ENCODE results near the gene SPEN. TPM values are rescaled to one million over a fixed set of nuclear protein-coding genes. Genes with fewer than 3 reads are reported as not detected.
A peak's percentile ranks its signal among the peaks of the same experiment; 100 is the strongest.

Gene SPEN
- total RNA-seq, 5 donors from 2014 or later (not counting 1 experiment from before 2014, with no cell fraction given) = 69.9 to 81.1 (median 72.1) TPM

DNA sequence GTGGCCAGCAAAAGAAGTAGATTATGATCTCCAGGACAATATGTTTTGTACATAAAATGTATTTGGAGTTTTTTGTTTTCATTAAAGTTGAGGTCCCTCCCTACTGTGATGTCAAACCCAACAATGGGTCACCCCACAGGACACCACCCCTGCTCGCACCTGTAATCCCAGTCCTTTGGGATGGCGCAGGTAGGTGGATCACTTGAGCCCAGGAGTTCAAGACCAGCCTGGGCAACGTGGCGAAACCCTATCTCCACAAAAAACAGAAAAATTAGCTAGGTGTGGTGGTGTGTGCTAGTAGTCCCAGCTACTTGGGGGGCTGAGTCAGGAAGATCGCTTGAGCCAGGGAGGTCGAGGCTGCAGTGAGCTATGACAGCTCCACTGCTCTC lies 119.4 kb downstream of the SPEN start:
- peak overlapping the region in 2 of 3 donors; percentile 17 to 68 for H3K4me3 Mint-ChIP-seq
- H3K36me3 Mint-ChIP-seq = peaks cover 28% of the 10 kb centered on the region
- DNase-seq (no peak), ATAC-seq (replicated peaks in 1 of 4) (no peak)
- peaks cover 6 to 27% of the 10 kb centered on the region in 2 donors for H3K36me3 ChIP-seq (ENCODE audit: control insufficient read depth in 2 of 2, extremely low read depth in 1 of 2, insufficient read depth in 1 of 2, low read length in 1 of 2)
- H3K4me3 ChIP-seq (ENCODE audit: control insufficient read depth in 1 of 2, extremely low read depth in 1 of 2, low read length in 1 of 2) = no peak overlapping the region
- H3K27me3 Mint-ChIP-seq = no peaks in the 10 kb centered on the region
- H3K9me3 Mint-ChIP-seq = no peaks in the 10 kb centered on the region
- no peaks in the 10 kb centered on the region for H3K9me3 ChIP-seq
- ChIA-PET CTCF (no interaction called here), POLR2A (no interaction called here)
- H3K27ac ChIP-seq (ENCODE audit: low read length) = no peak overlapping the region
- H3K27me3 ChIP-seq (replicated peaks in 1 of 2; ENCODE audit: control insufficient read depth in 2 of 2, extremely low read depth in 1 of 2, insufficient read depth in 2 of 2, low read length in 1 of 2) = no peaks in the 10 kb centered on the region
- WGBS (ENCODE audit: insufficient coverage) = no CpG with 5 or more reads among the region's 6 CpGs
- H3K4me1 Mint-ChIP-seq = peaks cover 56 to 68% (median 66%) of the 10 kb centered on the region in 3 donors
- H3K27ac Mint-ChIP-seq = peak overlapping the region; percentile 19 to 55
- H3K4me1 ChIP-seq (ENCODE audit: control insufficient read depth in 1 of 2, extremely low read depth in 1 of 2, insufficient read depth in 2 of 2, low read length in 2 of 2) = peaks cover 0 to 42% of the 10 kb centered on the region in 2 experiments

DNA sequence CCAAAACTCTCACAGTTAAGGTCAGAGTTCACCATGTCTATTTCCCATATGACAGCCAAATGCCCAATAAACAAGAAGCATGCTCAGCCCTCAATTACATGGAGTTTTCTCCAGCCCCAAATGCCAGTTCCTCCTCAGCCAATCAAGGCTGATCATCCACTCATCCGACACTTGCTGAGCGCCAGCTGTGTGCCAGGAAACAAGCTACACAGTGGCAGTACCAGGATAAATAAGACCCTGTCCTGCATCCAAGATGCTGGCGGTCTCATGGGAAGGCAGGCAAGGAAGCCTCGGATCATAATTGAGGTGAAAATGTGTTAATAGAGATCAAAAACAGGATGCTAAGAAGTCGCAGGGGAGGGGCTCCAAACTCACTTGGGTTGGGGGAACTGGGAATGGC lies 120.7 kb downstream of the SPEN start:
- Mint-ChIP-seq H3K4me3 (no peak overlapping the region), H3K27me3 (no peaks in the 10 kb centered on the region), H3K4me1 (peaks cover 67 to 75% (median 72%) of the 10 kb centered on the region in 3 donors), H3K9me3 (no peaks in the 10 kb centered on the region), H3K27ac (no peak overlapping the region), H3K36me3 (peaks cover 39% of the 10 kb centered on the region)
- Histone ChIP-seq H3K36me3 (ENCODE audit: control insufficient read depth in 2 of 2, extremely low read depth in 1 of 2, insufficient read depth in 1 of 2, low read length in 1 of 2) (peaks cover 9 to 37% of the 10 kb centered on the region in 2 donors), H3K27me3 (replicated peaks in 1 of 2; ENCODE audit: control insufficient read depth in 2 of 2, extremely low read depth in 1 of 2, insufficient read depth in 2 of 2, low read length in 1 of 2) (no peaks in the 10 kb centered on the region), H3K27ac (ENCODE audit: low read length) (no peak overlapping the region), H3K9me3 (no peaks in the 10 kb centered on the region), H3K4me3 (ENCODE audit: control insufficient read depth in 1 of 2, extremely low read depth in 1 of 2, low read length in 1 of 2) (no peak overlapping the region), H3K4me1 (ENCODE audit: control insufficient read depth in 1 of 2, extremely low read depth in 1 of 2, insufficient read depth in 2 of 2, low read length in 2 of 2) (peaks cover 0 to 43% of the 10 kb centered on the region in 2 experiments)
- ATAC-seq (replicated peaks in 1 of 4) (no peak), DNase-seq (no peak)
- CTCF ChIA-PET = interaction anchor here in 1 of 2 donors (0.9 kb wide), 1 partner anchor 17 kb away, joined by 3 read pairs; no protein-coding TSS in a partner anchor
- POLR2A ChIA-PET = no interaction called here
- WGBS (ENCODE audit: insufficient coverage) = 100% methylated on average over 4 of the region's 5 CpGs

DNA sequence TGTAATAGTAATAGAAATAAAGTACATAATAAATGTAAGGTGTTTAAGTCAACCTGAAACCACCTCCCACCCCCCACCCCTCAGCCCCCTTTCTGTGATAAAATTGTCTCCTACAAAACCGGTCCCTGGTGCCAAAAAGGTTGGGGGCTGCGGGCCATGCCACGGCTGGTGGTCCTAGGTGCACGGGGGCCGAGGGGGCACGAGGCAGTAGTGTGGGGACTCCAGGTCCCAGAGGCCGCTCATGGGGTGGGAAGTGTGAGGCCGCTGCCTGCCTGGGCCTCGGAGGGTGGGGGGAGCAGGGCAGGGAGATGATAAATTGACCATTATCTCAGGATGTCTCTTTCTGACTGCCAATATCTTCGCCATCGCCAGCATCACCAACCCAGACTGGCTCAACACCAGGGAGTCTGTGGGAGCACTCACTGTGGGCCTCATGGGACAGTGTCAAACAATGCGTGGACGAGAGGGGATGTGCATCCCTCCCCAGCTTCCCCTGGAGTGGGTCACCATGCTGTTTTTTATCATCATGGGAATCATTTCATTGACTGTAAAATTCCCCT lies 121.9 kb downstream of the SPEN start:
- WGBS (ENCODE audit: insufficient coverage) = 97% methylated on average over 12 of the region's 13 CpGs
- no peaks in the 10 kb centered on the region for H3K9me3 ChIP-seq
- ChIA-PET POLR2A (interaction anchor here in 1 of 2 donors (0.7 kb wide), 1 partner anchor 12 kb away, joined by 3 read pairs; no protein-coding TSS in a partner anchor), CTCF (no interaction called here)
- H3K4me3 ChIP-seq (ENCODE audit: control insufficient read depth in 1 of 2, extremely low read depth in 1 of 2, low read length in 1 of 2) = no peak overlapping the region
- Mint-ChIP-seq H3K4me1 (peaks cover 62 to 71% (median 69%) of the 10 kb centered on the region in 3 donors), H3K36me3 (peaks cover 41% of the 10 kb centered on the region), H3K27me3 (no peaks in the 10 kb centered on the region), H3K9me3 (no peaks in the 10 kb centered on the region), H3K4me3 (no peak overlapping the region), H3K27ac (no peak overlapping the region)
- DNase-seq = no peak
- H3K36me3 ChIP-seq (ENCODE audit: control insufficient read depth in 2 of 2, extremely low read depth in 1 of 2, insufficient read depth in 1 of 2, low read length in 1 of 2) = peaks cover 9 to 37% of the 10 kb centered on the region in 2 donors
- ATAC-seq (replicated peaks in 1 of 4) = no peak
- H3K27me3 ChIP-seq (replicated peaks in 1 of 2; ENCODE audit: control insufficient read depth in 2 of 2, extremely low read depth in 1 of 2, insufficient read depth in 2 of 2, low read length in 1 of 2) = no peaks in the 10 kb centered on the region
- no peak overlapping the region for H3K27ac ChIP-seq (ENCODE audit: low read length)
- H3K4me1 ChIP-seq (ENCODE audit: control insufficient read depth in 1 of 2, extremely low read depth in 1 of 2, insufficient read depth in 2 of 2, low read length in 2 of 2) = peaks cover 0 to 42% of the 10 kb centered on the region in 2 experiments

DNA sequence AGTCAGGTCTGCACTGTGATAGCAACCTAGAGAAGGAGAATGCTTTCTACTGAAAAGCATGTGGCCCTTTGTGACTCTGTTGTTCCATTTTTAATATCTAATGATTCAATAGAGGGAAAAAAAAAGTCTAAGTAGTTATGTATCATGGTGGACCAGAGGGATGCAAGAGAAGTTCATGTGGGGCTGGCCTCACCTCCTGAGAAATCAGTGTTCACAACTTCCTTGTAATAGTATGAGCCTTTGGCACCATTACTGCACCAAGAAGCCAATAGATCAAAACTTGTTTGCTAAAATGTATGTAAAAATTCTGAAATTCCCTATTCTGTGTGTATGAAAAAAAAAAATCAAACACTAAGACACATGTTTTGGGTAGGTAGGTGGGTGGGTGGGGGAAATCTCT lies 123.4 kb downstream of the SPEN start:
- no peak for ATAC-seq (replicated peaks in 1 of 4)
- Mint-ChIP-seq H3K27ac (no peak overlapping the region), H3K27me3 (no peaks in the 10 kb centered on the region), H3K4me3 (no peak overlapping the region), H3K9me3 (no peaks in the 10 kb centered on the region), H3K36me3 (peaks cover 41% of the 10 kb centered on the region), H3K4me1 (peaks cover 58 to 68% (median 66%) of the 10 kb centered on the region in 3 donors)
- H3K27me3 ChIP-seq (replicated peaks in 1 of 2; ENCODE audit: control insufficient read depth in 2 of 2, extremely low read depth in 1 of 2, insufficient read depth in 2 of 2, low read length in 1 of 2) = no peaks in the 10 kb centered on the region
- ChIA-PET CTCF (no interaction called here), POLR2A (no interaction called here)
- H3K9me3 ChIP-seq = no peaks in the 10 kb centered on the region
- peaks cover 9 to 37% of the 10 kb centered on the region in 2 donors for H3K36me3 ChIP-seq (ENCODE audit: control insufficient read depth in 2 of 2, extremely low read depth in 1 of 2, insufficient read depth in 1 of 2, low read length in 1 of 2)
- peaks cover 5 to 41% of the 10 kb centered on the region in 2 experiments for H3K4me1 ChIP-seq (ENCODE audit: control insufficient read depth in 1 of 2, extremely low read depth in 1 of 2, insufficient read depth in 2 of 2, low read length in 2 of 2)
- DNase-seq = no peak
- no peak overlapping the region for H3K27ac ChIP-seq (ENCODE audit: low read length)
- H3K4me3 ChIP-seq (ENCODE audit: control insufficient read depth in 1 of 2, extremely low read depth in 1 of 2, low read length in 1 of 2) = no peak overlapping the region

DNA sequence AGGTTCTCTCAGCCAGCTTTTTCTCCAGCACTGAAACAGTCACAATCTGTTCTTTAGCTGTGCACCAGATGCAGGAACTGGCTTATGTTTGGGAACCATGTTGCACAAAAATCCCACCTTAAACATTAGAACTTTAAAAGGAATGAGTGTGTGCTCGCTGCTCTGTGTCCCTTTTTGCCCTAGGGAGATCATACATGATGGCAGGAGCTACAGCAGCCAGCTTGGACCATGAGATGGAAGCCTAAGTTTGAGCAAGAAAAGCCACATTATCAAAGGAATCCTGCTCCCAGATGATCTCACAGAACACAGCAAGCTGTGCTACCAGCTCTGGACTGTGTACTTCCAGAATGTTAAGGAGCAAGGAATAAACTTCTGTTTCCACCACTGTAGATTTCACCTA lies 124.9 kb downstream of the SPEN start:
- Mint-ChIP-seq H3K27me3 (no peaks in the 10 kb centered on the region), H3K27ac (no peak overlapping the region), H3K36me3 (peaks cover 41% of the 10 kb centered on the region), H3K4me1 (peaks cover 53 to 63% (median 61%) of the 10 kb centered on the region in 3 donors), H3K9me3 (no peaks in the 10 kb centered on the region), H3K4me3 (no peak overlapping the region)
- ChIA-PET CTCF (no interaction called here), POLR2A (no interaction called here)
- Histone ChIP-seq H3K9me3 (no peaks in the 10 kb centered on the region), H3K27ac (ENCODE audit: low read length) (no peak overlapping the region), H3K4me3 (ENCODE audit: control insufficient read depth in 1 of 2, extremely low read depth in 1 of 2, low read length in 1 of 2) (no peak overlapping the region), H3K4me1 (ENCODE audit: control insufficient read depth in 1 of 2, extremely low read depth in 1 of 2, insufficient read depth in 2 of 2, low read length in 2 of 2) (peaks cover 5 to 33% of the 10 kb centered on the region in 2 experiments), H3K36me3 (ENCODE audit: control insufficient read depth in 2 of 2, extremely low read depth in 1 of 2, insufficient read depth in 1 of 2, low read length in 1 of 2) (peaks cover 9 to 36% of the 10 kb centered on the region in 2 donors), H3K27me3 (replicated peaks in 1 of 2; ENCODE audit: control insufficient read depth in 2 of 2, extremely low read depth in 1 of 2, insufficient read depth in 2 of 2, low read length in 1 of 2) (no peaks in the 10 kb centered on the region)
- 75% methylated on average over 1 of the region's 1 CpG for WGBS (ENCODE audit: insufficient coverage)
- DNase-seq (no peak), ATAC-seq (replicated peaks in 1 of 4) (no peak)

DNA sequence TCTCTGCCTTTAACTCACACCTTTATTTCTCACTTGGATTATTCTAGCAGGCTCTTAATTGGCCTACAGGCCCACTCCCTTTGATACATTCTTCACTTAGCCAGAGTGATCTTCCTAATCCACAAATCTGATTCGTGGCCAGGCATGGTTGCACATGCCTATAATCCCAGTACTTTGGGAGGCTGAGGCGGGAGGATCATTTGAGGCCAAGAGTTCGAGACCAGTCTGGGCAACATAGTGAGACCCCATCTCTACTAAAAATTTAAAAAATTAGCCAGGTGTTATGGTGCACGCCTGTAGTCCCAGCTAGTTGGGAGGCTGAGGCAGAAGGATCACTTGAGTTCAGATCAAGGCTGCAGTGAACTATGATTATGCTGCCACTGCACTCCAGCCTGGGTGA lies 126.3 kb downstream of the SPEN start:
- no peak overlapping the region for H3K4me3 ChIP-seq (ENCODE audit: control insufficient read depth in 1 of 2, extremely low read depth in 1 of 2, low read length in 1 of 2)
- peaks cover 9 to 27% of the 10 kb centered on the region in 2 donors for H3K36me3 ChIP-seq (ENCODE audit: control insufficient read depth in 2 of 2, extremely low read depth in 1 of 2, insufficient read depth in 1 of 2, low read length in 1 of 2)
- peaks cover 30% of the 10 kb centered on the region for H3K36me3 Mint-ChIP-seq
- no peaks in the 10 kb centered on the region for H3K27me3 ChIP-seq (replicated peaks in 1 of 2; ENCODE audit: control insufficient read depth in 2 of 2, extremely low read depth in 1 of 2, insufficient read depth in 2 of 2, low read length in 1 of 2)
- no peak overlapping the region for H3K27ac ChIP-seq (ENCODE audit: low read length)
- WGBS (ENCODE audit: insufficient coverage) = no CpG with 5 or more reads among the region's 4 CpGs
- ATAC-seq (replicated peaks in 1 of 4) = no peak
- peak overlapping the region in 1 of 2 donors; percentile 23 for H3K27ac Mint-ChIP-seq
- DNase-seq = no peak
- no peaks in the 10 kb centered on the region for H3K9me3 Mint-ChIP-seq
- CTCF ChIA-PET = no interaction called here
- peak overlapping the region in 2 of 3 donors; percentile 26 to 28 for H3K4me3 Mint-ChIP-seq
- H3K4me1 ChIP-seq (ENCODE audit: control insufficient read depth in 1 of 2, extremely low read depth in 1 of 2, insufficient read depth in 2 of 2, low read length in 2 of 2) = peaks cover 5 to 27% of the 10 kb centered on the region in 2 experiments
- peaks cover 42 to 52% (median 50%) of the 10 kb centered on the region in 3 donors for H3K4me1 Mint-ChIP-seq
- no peaks in the 10 kb centered on the region for H3K27me3 Mint-ChIP-seq
- POLR2A ChIA-PET = no interaction called here
- no peaks in the 10 kb centered on the region for H3K9me3 ChIP-seq
